T-cell (primary cell): ENCODE results near the gene SMC1B. TPM values are rescaled to one million over a fixed set of nuclear protein-coding genes. Genes with fewer than 3 reads are reported as not detected.

Experiments
- ATAC-seq, 4 experiments: fragments of 200-7000 bp in 3 of 4; fragments of 150-1000 bp in 1 of 4; cut with Tn5 transposase; replicated peaks in 1 of 4; 1 replicate in 3 of 4; 2 replicates in 1 of 4; pipeline ENCODE4 v1.10.0; 2021; ENCODE audit warnings: moderate library complexity in 3 of 4, mild to moderate bottlenecking in 2 of 4, moderate number of reproducible peaks in 1 of 4
- CTCF ChIA-PET, 2 donors: fragments of 300-600 bp; sonication (Branson Sonifier 250); formaldehyde crosslinking; loops; one replicate each; lab custom pipeline; 2022; ENCODE audit warnings: antibody characterized with exemption in 2 of 2; lab: Charles Lee
- POLR2A ChIA-PET, 2 donors: fragments of 300-600 bp; sonication (Branson Sonifier 250); formaldehyde crosslinking; loops; one replicate each; lab custom pipeline; 2022; ENCODE audit warnings: antibody characterized with exemption in 2 of 2; lab: Charles Lee
- DNase-seq, 35 experiments: peaks; one replicate each; pipeline versions ENCODE4 v3.0.0 to v3.0.0-alpha.2; 2013 to 2023
- H3K27ac ChIP-seq: one replicate; pipeline ENCODE4 v1.5.1; 2013; ENCODE audit warnings: low read length
- H3K27me3 ChIP-seq, 2 experiments: replicated peaks in 1 of 2; 1 replicate in 1 of 2; 2 replicates in 1 of 2; pipeline versions ENCODE4 v1.6.1 to v1.7.0; 2013; ENCODE audit warnings: low read length in 1 of 2, mixed read lengths in 1 of 2; ENCODE audit not compliant: control insufficient read depth in 2 of 2, insufficient read depth in 2 of 2; ENCODE audit errors: extremely low read depth in 1 of 2
- H3K36me3 ChIP-seq, 2 donors: 1 replicate in 1 of 2; 2 replicates in 1 of 2; pipeline versions ENCODE4 v1.6.1 to v1.7.0; 2013; ENCODE audit warnings: low read length in 1 of 2; ENCODE audit not compliant: control insufficient read depth in 2 of 2, insufficient read depth in 1 of 2; ENCODE audit errors: extremely low read depth in 1 of 2
- H3K4me1 ChIP-seq, 2 experiments: 1 replicate in 1 of 2; 2 replicates in 1 of 2; pipeline versions ENCODE4 v1.6.1 to v1.7.0; 2013; ENCODE audit warnings: low read length in 2 of 2, mixed read lengths in 1 of 2; ENCODE audit not compliant: insufficient read depth in 2 of 2, control insufficient read depth in 1 of 2; ENCODE audit errors: extremely low read depth in 1 of 2
- H3K4me3 ChIP-seq, 2 donors: 1 replicate in 1 of 2; 2 replicates in 1 of 2; pipeline versions ENCODE4 v1.5.1 to v1.7.0; 2013; ENCODE audit warnings: mild to moderate bottlenecking in 2 of 2, low read length in 1 of 2, moderate library complexity in 1 of 2; ENCODE audit not compliant: control insufficient read depth in 1 of 2; ENCODE audit errors: extremely low read depth in 1 of 2
- H3K9me3 ChIP-seq: 2 replicates; pipeline ENCODE4 v1.7.0; 2013
- H3K27ac Mint-ChIP-seq, 2 donors: one replicate each; pipeline ENCODE4 v1.8.0; 2020 to 2021; ENCODE audit warnings: mild to moderate bottlenecking in 2 of 2, mixed read lengths in 2 of 2
- H3K27me3 Mint-ChIP-seq, 2 donors: one replicate each; pipeline ENCODE4 v1.8.0; 2021 to 2022; ENCODE audit warnings: mixed read lengths in 2 of 2
- H3K36me3 Mint-ChIP-seq: one replicate; pipeline ENCODE4 v1.8.0; 2021; ENCODE audit warnings: mixed read lengths
- H3K4me1 Mint-ChIP-seq, 3 donors: one replicate each; pipeline ENCODE4 v1.8.0; 2020 to 2022; ENCODE audit warnings: mixed read lengths in 3 of 3, mild to moderate bottlenecking in 1 of 3
- H3K4me3 Mint-ChIP-seq, 3 donors: one replicate each; pipeline ENCODE4 v1.8.0; 2020 to 2022; ENCODE audit warnings: mild to moderate bottlenecking in 3 of 3, mixed read lengths in 3 of 3, moderate library complexity in 3 of 3
- H3K9me3 Mint-ChIP-seq, 3 donors: one replicate each; pipeline ENCODE4 v1.8.0; 2020 to 2022; ENCODE audit warnings: mixed read lengths in 3 of 3
- whole genome bisulfite sequencing: methylation state at CpG from one replicate; pipeline ENCODE4 v1.1.5; 2013; ENCODE audit warnings: missing lambda C conversion rate; ENCODE audit not compliant: insufficient coverage; 5-methylcytosine and 5-hydroxymethylcytosine counted together
- total RNA-seq, 35 experiments: library from RNA in 6 of 35; stranded (reverse) in 6 of 35; fragments of 120-200 nt in 1 of 35; gene quantifications; one replicate each; pipeline versions ENCODE4 v1.2.1 to v1.2.4 and lab custom pipeline; 2013 to 2026

The SMC1B gene, protein sequence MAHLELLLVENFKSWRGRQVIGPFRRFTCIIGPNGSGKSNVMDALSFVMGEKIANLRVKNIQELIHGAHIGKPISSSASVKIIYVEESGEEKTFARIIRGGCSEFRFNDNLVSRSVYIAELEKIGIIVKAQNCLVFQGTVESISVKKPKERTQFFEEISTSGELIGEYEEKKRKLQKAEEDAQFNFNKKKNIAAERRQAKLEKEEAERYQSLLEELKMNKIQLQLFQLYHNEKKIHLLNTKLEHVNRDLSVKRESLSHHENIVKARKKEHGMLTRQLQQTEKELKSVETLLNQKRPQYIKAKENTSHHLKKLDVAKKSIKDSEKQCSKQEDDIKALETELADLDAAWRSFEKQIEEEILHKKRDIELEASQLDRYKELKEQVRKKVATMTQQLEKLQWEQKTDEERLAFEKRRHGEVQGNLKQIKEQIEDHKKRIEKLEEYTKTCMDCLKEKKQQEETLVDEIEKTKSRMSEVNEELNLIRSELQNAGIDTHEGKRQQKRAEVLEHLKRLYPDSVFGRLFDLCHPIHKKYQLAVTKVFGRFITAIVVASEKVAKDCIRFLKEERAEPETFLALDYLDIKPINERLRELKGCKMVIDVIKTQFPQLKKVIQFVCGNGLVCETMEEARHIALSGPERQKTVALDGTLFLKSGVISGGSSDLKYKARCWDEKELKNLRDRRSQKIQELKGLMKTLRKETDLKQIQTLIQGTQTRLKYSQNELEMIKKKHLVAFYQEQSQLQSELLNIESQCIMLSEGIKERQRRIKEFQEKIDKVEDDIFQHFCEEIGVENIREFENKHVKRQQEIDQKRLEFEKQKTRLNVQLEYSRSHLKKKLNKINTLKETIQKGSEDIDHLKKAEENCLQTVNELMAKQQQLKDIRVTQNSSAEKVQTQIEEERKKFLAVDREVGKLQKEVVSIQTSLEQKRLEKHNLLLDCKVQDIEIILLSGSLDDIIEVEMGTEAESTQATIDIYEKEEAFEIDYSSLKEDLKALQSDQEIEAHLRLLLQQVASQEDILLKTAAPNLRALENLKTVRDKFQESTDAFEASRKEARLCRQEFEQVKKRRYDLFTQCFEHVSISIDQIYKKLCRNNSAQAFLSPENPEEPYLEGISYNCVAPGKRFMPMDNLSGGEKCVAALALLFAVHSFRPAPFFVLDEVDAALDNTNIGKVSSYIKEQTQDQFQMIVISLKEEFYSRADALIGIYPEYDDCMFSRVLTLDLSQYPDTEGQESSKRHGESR
- under 1 TPM in 3 of 5 donors, not detected in 2; 0.06 to 0.12 (median 0.06) TPM for total RNA-seq
- 0.09 TPM for total RNA-seq (2013)
- total RNA-seq (lab: John Stamatoyannopoulos, UW) = 0 to 0.74 (median 0.19) reads per million in 29 experiments

DNA sequence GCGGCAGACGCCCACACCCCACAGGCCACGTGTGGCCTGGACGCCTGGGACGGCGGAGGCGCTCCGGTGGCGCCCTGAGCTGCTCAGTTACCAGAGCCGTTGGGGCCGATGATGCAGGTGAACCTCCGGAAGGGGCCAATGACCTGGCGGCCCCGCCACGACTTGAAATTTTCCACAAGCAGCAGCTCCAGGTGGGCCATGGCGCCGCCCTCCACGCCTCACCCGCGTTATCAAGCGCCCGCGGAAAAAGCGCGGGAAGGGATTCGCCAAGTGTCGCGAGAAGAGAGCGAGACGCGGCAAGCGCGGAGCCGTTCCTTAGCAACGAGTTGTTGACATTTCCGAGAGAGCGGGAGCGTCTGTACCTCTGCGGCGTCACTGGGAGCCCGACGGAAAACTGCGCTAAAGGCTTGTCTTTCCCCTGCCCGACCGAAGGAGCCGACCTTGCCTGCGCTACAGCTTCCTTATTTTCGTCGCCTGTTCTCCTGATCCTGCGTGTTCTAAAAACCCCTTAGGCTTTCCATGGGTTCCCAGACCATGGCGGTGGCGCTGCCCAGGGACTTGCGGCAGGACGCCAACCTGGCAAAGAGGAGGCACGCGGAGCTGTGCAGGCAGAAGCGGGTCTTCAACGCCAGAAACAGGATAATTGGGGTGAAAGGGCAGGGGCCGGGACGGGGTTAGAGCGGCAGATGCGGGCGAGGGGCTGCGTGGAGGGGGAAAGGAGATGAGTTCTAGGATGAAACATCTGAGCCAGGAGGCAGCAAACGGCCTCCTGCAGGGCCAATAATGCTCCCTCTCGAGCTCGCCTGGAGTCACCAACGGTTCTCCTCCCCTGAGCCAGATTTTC is at the start of gene SMC1B, which contains the start of gene RIBC2:
SMC1B (minus strand) TSS at position 232 of the 844 bp plus-strand sequence; CDS start at position 200, 32 bp downstream.
RIBC2 (plus strand) TSS at position 326 of the 844 bp plus-strand sequence; CDS start at position 520, 194 bp downstream.
- ATAC-seq (peak; percentile 89 to 99 (median 94)), DNase-seq (peak; percentile 40 to 81 (median 68))
- no peaks in the 10 kb centered on the region for H3K36me3 ChIP-seq
- H3K4me3 Mint-ChIP-seq = peak within 1 kb of the TSS; percentile 70 to 79 (median 78)
- H3K4me3 ChIP-seq = peak within 1 kb of the TSS; percentile 35 to 63
- ChIA-PET CTCF (interaction anchor here in 1 of 2 donors (0.6 kb wide), 1 partner anchor 17 kb away, joined by 3 read pairs; no protein-coding TSS in a partner anchor), POLR2A (no interaction called here)
- H3K4me1 ChIP-seq = peaks cover 0 to 14% of the 10 kb centered on the region in 2 experiments
- no peak within 1 kb of the TSS for H3K27ac Mint-ChIP-seq
- 11% methylated on average over 62 of the region's 68 CpGs for WGBS
- peaks cover 0 to 20% (median 10%) of the 10 kb centered on the region in 3 donors for H3K4me1 Mint-ChIP-seq
- H3K9me3 Mint-ChIP-seq = peaks cover 0 to 2% (median 1%) of the 10 kb centered on the region in 3 donors
- peaks cover 0 to 7% of the 10 kb centered on the region in 2 experiments for H3K27me3 ChIP-seq
- no peaks in the 10 kb centered on the region for H3K36me3 Mint-ChIP-seq
- H3K27me3 Mint-ChIP-seq = peaks cover 0 to 1% of the 10 kb centered on the region in 2 donors
- H3K27ac ChIP-seq = peak within 1 kb of the TSS; percentile 27
- no peaks in the 10 kb centered on the region for H3K9me3 ChIP-seq

DNA sequence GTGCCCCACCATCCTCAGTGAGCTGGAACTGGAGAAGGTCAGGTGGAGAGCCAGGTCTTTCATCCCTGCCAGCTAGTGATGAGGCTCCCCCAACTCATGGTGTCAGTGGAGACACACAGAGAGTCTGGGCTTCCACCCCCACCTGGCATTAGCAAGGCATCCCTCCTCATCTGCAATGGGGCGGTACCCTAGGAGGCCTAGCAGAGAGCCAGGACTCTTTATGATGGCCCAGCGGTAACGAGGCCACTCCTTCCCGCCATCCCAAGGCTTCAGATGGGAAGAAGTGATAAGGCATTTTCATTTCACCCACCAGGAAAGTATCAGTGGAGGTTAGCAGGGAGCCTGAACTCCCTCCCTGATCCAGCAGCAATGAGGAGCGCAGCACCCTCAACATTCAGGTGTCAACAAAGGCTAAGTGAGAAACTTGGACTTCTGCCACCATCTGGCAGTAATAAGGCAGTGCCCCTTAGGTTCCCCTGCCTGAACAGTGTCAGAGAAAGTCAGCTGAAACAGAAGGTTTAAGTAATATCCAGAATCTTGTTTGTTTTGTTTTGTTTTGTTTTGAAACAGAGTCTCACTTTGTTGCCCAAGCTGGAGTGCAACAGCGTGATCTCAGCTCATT is 48.7 kb upstream of the SMC1B start:
- Mint-ChIP-seq H3K27me3 (peaks cover under 1 to 11% of the 10 kb centered on the region in 2 donors), H3K27ac (no peak overlapping the region), H3K9me3 (peaks cover 0 to 4% (median 2%) of the 10 kb centered on the region in 3 donors), H3K36me3 (no peaks in the 10 kb centered on the region), H3K4me3 (no peak overlapping the region), H3K4me1 (no peaks in the 10 kb centered on the region)
- Histone ChIP-seq H3K4me1 (no peaks in the 10 kb centered on the region), H3K4me3 (no peak overlapping the region), H3K36me3 (no peaks in the 10 kb centered on the region), H3K27me3 (peaks cover 0 to 11% of the 10 kb centered on the region in 2 experiments), H3K27ac (no peak overlapping the region), H3K9me3 (no peaks in the 10 kb centered on the region)
- ATAC-seq = no peak
- ChIA-PET CTCF (no interaction called here), POLR2A (no interaction called here)
- no CpG with 5 or more reads among the region's 6 CpGs for whole genome bisulfite sequencing
- peak in 1 of 35 experiments; percentile 16 for DNase-seq

DNA sequence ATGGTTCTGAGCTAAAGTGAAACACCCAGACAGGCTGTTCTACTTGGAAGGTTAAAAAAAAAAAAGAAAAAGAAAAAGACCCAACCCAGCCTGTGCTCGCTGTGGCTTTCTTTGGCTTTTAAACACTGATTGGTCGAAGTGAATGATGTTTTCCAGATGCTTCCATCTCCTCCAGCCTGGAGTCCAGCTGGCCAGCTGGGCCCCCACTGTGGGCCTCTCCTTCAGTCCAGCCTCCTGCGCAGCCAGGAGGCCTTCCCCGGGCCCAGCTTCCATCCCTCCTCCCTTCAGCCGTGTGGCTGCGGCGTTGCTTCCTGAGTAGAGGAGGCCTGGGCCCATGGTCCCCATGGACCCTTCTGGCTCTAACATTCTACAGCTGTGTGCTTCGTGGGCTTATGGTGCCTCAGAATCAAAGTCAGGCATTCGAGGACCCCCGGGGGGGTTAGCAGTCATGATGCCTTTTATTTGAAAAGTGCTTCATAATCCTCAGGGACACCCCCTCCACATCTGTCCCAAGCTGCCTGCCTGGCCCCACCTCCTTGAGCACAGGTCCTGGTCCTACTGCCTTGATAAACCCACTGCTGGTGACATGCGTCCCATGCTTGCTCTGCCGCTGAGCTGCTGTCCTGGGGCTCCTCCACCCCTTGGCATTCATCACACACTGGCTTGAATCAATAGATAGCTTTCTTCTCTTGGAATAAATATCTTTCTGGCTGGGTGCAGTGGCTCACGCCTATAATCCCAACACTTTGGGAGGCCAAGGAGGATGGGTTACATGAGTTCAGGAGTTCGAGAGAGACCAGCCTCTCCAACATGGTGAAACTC is 47.1 kb upstream of the SMC1B start:
- 78% methylated on average over 4 of the region's 14 CpGs for WGBS
- Mint-ChIP-seq H3K27ac (no peak overlapping the region), H3K27me3 (peaks cover 2 to 15% of the 10 kb centered on the region in 2 donors), H3K9me3 (no peaks in the 10 kb centered on the region), H3K4me1 (no peaks in the 10 kb centered on the region), H3K4me3 (no peak overlapping the region), H3K36me3 (no peaks in the 10 kb centered on the region)
- ATAC-seq = no peak
- no peaks in the 10 kb centered on the region for H3K4me1 ChIP-seq
- ChIA-PET POLR2A (interaction anchor here in 1 of 2 donors (0.6 kb wide), 1 partner anchor 208 kb away, joined by 5 read pairs; no protein-coding TSS in a partner anchor), CTCF (no interaction called here)
- no peaks in the 10 kb centered on the region for H3K36me3 ChIP-seq
- H3K9me3 ChIP-seq = no peaks in the 10 kb centered on the region
- H3K27me3 ChIP-seq = peaks cover 0 to 21% of the 10 kb centered on the region in 2 experiments
- H3K4me3 ChIP-seq = no peak overlapping the region
- H3K27ac ChIP-seq = no peak overlapping the region
- DNase-seq = no peak

DNA sequence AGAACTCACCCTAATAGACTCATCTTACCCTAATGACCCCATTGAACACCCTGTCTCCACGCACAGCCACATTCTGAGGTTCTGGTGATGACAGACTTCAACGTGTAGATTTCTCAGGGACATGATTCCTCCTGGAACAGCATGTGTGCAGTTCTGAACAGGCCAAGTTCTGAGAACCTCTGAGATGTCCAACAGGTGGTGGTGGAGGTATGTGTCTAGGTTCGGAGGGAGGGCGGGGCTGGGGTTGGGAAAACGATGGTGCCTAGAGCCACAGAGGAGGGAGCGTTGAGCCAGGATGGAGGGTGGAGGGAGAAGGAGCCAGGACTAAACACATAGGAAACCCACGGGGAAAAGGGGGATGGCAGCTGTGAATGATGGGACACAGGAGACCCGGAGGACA is 45.8 kb upstream of the SMC1B start:
- Histone ChIP-seq H3K27me3 (peaks cover 0 to 25% of the 10 kb centered on the region in 2 experiments), H3K36me3 (no peaks in the 10 kb centered on the region), H3K27ac (no peak overlapping the region), H3K9me3 (no peaks in the 10 kb centered on the region), H3K4me1 (no peaks in the 10 kb centered on the region), H3K4me3 (no peak overlapping the region)
- ChIA-PET CTCF (no interaction called here), POLR2A (no interaction called here)
- Mint-ChIP-seq H3K4me1 (no peaks in the 10 kb centered on the region), H3K36me3 (no peaks in the 10 kb centered on the region), H3K27me3 (peaks cover 7 to 10% of the 10 kb centered on the region in 2 donors), H3K9me3 (no peaks in the 10 kb centered on the region), H3K27ac (no peak overlapping the region), H3K4me3 (no peak overlapping the region)
- DNase-seq (no peak), ATAC-seq (no peak)
- 93% methylated on average over 7 of the region's 8 CpGs for WGBS

DNA sequence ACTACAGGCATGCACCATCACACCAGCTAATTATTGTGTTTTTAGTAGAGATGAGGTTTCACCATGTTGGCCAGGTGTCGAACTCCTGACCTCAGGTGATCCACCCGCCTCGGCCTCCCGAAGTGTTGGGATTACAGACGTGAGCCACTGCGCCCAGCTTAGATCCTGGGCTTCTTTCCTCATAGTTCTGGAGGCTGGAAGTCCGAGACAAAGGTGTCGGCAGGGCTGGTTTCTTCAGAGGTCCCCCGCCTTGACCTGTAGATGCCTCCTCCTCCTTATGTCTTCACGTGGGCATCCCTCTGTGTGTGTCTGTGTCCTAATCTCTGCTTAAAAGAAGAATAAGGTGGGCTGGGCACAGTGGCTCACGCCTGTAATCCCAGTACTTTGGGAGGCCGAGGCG is 45.1 kb upstream of the SMC1B start:
- Histone ChIP-seq H3K36me3 (no peaks in the 10 kb centered on the region), H3K4me1 (no peaks in the 10 kb centered on the region), H3K9me3 (no peaks in the 10 kb centered on the region), H3K27ac (no peak overlapping the region), H3K4me3 (no peak overlapping the region), H3K27me3 (peaks cover 0 to 25% of the 10 kb centered on the region in 2 experiments)
- Mint-ChIP-seq H3K4me3 (no peak overlapping the region), H3K9me3 (no peaks in the 10 kb centered on the region), H3K27ac (no peak overlapping the region), H3K4me1 (no peaks in the 10 kb centered on the region), H3K27me3 (peaks cover 7 to 8% of the 10 kb centered on the region in 2 donors), H3K36me3 (no peaks in the 10 kb centered on the region)
- CTCF ChIA-PET = no interaction called here
- DNase-seq = no peak
- no peak for ATAC-seq
- WGBS = 92% methylated on average over 8 of the region's 13 CpGs
- POLR2A ChIA-PET = no interaction called here
